LNCAP (cell line): ENCODE data around the gene DPEP3.
"Not testable (repeated sequence)": the region's sequence is repeated elsewhere in the genome, so short reads cannot be mapped to it uniquely, and the experiment has no call there.

Source experiments
- TF ChIP-seq, protein P1 (sequence below): fragments of 450-650 bp; IDR thresholded peaks from 2 replicates; pipeline ENCODE4 v1.5.1; 2017; ENCODE audit warnings: mild to moderate bottlenecking

The DPEP3 gene

DNA sequence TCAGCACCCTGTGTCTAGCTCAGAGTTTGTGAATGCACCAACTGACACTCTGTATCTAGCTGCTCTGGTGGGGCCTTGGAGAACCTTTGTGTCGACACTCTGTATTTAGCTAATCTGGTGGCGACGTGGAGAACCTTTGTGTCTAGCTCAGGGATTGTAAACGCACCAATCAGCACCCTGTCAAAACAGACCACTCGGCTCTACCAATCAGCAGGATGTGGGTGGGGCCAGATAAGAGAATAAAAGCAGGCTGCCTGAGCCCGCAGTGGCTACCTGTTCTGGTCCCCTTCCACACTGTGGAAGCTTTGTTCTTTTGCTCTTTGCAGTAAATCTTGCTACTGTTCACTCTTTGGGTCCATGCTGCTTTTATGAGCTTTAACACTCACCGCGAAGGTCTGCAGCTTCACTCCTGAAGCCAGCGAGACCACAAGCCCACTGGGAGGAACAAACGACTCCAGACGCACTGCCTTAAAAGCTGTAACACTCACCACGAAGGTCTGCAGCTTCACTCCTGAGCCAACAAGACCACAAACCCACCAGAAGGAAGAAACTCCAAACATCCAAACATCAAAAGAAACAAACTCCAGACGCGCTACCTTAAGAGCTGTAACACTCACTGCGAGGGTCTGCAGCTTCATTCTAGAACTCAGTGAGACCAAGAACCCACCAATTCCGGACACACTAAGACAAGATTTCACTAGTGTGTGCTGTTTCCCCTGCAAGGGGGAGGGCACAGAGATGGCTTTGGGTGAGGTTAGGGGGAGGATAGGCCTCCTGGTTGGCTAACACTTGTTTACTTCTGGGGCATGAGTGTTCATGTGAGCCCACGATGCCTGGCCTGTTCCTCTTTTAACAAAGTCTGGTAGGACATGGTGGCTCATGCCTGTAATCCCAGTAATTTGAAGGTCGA is 18.7 kb upstream of the DPEP3 start, which contains the start of gene DPEP2:
Gene DPEP2, minus strand, starts transcription at position 706 of the 910 bp plus-strand sequence. CDS start 6,272 bp downstream, outside the sequence.
- TF ChIP-seq, protein P1, sequence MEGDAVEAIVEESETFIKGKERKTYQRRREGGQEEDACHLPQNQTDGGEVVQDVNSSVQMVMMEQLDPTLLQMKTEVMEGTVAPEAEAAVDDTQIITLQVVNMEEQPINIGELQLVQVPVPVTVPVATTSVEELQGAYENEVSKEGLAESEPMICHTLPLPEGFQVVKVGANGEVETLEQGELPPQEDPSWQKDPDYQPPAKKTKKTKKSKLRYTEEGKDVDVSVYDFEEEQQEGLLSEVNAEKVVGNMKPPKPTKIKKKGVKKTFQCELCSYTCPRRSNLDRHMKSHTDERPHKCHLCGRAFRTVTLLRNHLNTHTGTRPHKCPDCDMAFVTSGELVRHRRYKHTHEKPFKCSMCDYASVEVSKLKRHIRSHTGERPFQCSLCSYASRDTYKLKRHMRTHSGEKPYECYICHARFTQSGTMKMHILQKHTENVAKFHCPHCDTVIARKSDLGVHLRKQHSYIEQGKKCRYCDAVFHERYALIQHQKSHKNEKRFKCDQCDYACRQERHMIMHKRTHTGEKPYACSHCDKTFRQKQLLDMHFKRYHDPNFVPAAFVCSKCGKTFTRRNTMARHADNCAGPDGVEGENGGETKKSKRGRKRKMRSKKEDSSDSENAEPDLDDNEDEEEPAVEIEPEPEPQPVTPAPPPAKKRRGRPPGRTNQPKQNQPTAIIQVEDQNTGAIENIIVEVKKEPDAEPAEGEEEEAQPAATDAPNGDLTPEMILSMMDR, result not testable (repeated sequence)

DNA sequence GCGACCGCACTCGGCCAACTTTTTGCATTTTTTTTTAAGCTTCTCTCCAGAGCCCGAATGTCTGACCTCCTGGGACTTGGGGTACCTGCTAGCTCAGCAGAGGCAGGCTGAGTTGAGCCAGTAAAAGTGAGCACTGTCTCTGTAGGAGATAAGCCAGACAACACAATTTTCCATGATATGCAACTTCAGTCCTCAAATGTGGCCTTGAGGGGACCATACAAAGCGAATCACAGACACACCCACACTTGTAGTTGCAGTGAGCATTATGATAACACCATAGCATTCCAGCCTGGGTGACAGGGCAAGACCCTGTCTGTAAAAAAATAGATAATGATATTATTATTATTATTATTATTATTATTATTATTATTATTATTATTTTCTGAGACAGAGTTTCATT is 16.4 kb upstream of the DPEP3 start:
- TF ChIP-seq, protein P1, result no peak

DNA sequence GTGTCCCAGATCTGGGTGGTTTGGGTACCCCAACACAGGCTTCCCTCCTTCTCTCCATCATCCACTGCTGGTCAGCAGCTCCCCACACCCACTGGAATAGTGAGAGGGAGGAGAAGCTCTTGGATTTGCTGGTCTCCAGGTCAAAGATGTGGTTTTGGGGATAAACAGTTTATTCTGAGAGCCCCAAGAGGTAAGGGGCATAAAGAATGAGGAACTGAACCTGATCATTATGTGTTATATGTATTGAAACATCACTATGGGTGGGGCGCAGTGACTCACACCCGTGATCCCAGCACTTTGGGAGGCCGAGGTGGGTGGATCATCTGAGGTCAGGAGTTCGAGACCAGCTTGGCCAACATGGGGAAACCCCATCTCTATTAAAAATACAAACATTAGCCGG is 15.1 kb upstream of the DPEP3 start:
- TF ChIP-seq, protein P1, result no peak

DNA sequence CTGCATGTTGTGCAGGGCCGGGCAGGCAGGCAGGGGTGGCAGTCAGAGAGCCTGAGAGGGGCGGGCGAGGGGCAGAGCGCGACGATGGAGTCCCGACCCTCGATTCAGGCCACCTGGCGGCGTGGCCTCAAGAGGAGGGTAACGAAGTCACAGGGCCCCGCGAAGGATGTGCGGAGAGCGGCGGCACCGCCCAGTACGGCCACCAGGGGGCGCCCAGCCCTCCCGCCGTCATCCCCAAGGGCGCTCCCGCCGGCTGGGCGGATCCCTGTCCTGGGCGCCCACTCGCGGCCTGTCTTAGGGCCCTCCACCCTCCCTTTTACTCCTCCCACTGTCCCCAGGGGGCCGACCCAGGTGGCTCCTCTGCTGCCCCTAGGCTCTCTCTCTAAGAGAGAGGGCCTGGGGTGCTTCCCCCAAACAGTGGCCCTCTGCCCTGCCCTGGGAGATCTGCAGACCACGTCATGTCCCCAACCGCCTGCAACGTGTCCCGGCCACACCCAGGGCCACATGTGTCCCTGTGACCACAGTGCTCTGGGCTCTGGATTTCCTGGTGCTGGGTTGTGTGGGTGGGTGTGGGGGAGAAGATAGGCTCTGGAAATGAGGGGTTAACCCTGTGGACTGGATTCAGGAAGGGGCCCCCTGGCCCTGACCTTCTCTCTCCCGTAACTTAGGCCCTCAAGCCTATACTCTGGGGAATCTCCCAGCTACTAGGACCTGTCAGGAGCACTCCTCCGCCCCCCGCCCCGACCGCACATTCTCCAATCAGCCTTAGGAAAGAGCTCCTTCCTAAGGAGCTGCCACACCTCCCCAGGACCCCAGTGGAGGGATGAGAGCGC is 13.1 kb upstream of the DPEP3 start:
- TF ChIP-seq, protein P1, result peak; percentile 98

DNA sequence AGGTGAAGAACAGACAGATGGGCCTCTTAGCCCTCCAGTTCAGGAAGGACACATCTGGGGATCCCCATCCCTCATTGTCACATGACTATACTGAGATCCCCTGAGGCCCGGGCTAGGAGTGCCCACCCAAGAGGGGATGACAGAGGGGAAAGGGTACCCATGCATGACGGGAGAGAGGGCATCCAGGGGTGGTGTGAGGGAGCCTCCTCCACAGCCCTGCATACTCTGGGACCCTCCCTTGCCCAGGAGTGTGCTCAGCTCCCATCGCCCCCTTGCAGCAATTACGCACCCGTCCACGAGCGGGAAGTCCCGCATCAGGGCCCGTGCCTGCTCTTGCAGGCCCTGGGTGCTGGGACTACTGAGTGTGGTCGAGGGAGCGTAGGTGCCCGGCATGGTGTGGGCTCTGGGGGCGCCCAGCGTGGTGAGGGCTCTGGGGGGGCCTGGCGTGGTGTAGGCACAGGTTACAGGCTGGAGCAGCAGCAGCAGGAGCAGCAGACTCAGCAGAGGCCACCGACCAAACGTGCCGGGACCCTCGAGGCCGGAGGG is 12.4 kb upstream of the DPEP3 start:
- TF ChIP-seq, protein P1, result no peak

DNA sequence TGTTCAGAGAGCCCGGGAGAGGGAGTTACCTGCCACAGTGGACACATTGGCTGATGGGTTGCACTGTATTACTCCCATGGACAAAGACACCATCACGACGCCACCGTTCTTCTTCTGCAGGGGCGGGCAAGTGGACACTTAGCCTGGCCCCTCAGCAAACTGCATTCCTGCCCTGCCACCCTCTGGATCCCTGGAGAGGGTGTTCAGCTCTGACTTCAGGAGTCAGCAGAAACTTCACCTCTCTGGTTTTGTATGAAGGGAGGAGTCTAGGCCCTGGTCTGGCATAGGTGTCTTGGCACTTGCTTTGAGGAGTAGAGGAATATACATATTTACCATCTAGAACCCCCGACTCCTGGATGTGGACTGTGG is 9.7 kb upstream of the DPEP3 start:
- TF ChIP-seq, protein P1, result no peak

DNA sequence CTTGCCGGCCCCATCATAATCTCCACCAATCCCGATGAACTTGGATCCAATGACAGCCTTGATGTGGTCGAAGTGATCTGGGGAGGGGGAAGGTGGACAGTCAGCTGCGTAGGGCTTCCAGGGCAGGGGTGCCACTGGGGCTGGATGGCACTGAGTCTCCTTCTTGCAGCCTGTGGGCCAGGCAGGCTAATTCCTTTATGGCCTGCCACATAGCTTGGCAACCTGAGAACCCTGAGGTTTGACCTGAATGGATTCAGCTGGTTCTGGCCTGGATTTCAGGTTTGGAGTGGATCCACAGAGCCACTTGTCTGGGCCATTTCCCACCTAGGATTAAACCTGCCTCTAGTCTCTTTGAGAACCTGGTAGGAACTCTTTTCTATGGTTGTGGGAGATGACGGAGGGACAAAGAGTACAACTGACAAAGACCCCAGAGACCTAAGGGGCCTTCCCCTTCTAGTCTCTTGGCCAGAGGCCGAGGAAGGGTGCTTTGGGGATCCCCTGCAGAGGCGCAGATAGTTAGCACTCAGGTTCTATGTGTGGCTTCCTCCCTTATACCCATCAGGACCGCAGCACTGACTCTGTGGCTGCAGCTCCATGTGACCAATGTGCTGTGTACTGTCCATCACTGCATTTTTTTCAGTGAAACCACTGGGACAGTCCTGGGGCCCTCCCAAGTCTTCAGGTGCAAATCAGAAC is 9.2 kb upstream of the DPEP3 start:
- TF ChIP-seq, protein P1, result no peak
